Measurements from ENCODE around the gene PTPN4.

Gene PTPN4

GRCh38 chr2:119735565-119735964, 24.2 kb upstream of the PTPN4 start:
- DNase-seq = no peak

GRCh38 chr2:119736021-119736420, 23.7 kb upstream of the PTPN4 start:
- no peak for DNase-seq

GRCh38 chr2:119739580-119740255, 20.0 kb upstream of the PTPN4 start:
- no peak for DNase-seq

- DNase-seq = no peak
Observed at GRCh38 chr2:119741001-119741400, 18.7 kb upstream of the PTPN4 start.

- no peak for DNase-seq
Observed at GRCh38 chr2:119741868-119742267, 17.9 kb upstream of the PTPN4 start.

- no peak for DNase-seq
Observed at GRCh38 chr2:119744335-119744939, 15.3 kb upstream of the PTPN4 start.

GRCh38 chr2:119745566-119745965, 14.2 kb upstream of the PTPN4 start:
- no peak for DNase-seq

- DNase-seq = no peak
Observed at GRCh38 chr2:119746836-119747686, 12.7 kb upstream of the PTPN4 start.

- no peak for DNase-seq
Observed at GRCh38 chr2:119748135-119748534, 11.6 kb upstream of the PTPN4 start.

GRCh38 chr2:119749477-119750012, 10.2 kb upstream of the PTPN4 start:
- no peak for DNase-seq

GRCh38 chr2:119751706-119752105, 8.0 kb upstream of the PTPN4 start:
- no peak for DNase-seq

- DNase-seq = no peak
Observed at GRCh38 chr2:119753041-119753929, 6.4 kb upstream of the PTPN4 start.

- DNase-seq = no peak
Observed at GRCh38 chr2:119753930-119754321, 5.8 kb upstream of the PTPN4 start.

- DNase-seq = no peak
Observed at GRCh38 chr2:119755906-119756305, 3.8 kb upstream of the PTPN4 start.

- DNase-seq = no peak
Observed at GRCh38 chr2:119756837-119757236, 2.9 kb upstream of the PTPN4 start.

GRCh38 chr2:119758881-119759450, 756 bp upstream of the PTPN4 start:
- no peak for DNase-seq

GRCh38 chr2:119760237-119760955, 674 bp downstream of the PTPN4 start:
- no peak for DNase-seq

- DNase-seq = no peak
Observed at GRCh38 chr2:119760956-119761275, 1.2 kb downstream of the PTPN4 start.

GRCh38 chr2:119764832-119765231, 5.1 kb downstream of the PTPN4 start:
- no peak for DNase-seq

- DNase-seq = no peak
Observed at GRCh38 chr2:119765433-119766002, 5.8 kb downstream of the PTPN4 start.

- no peak for DNase-seq
Observed at GRCh38 chr2:119766944-119767343, 7.2 kb downstream of the PTPN4 start.

Measured in cortex of kidney (tissue), 1 donor.